CD4-positive, alpha-beta T cell treated with Interleukin-4 for 1 hour (primary cell): ENCODE results near the gene CCDC85A.

Experiments used
- DNase-seq, 2 donors: peaks; one replicate each; pipeline ENCODE4 v3.0.0-alpha.2; 2020 to 2022

CCDC85A gene

DNA sequence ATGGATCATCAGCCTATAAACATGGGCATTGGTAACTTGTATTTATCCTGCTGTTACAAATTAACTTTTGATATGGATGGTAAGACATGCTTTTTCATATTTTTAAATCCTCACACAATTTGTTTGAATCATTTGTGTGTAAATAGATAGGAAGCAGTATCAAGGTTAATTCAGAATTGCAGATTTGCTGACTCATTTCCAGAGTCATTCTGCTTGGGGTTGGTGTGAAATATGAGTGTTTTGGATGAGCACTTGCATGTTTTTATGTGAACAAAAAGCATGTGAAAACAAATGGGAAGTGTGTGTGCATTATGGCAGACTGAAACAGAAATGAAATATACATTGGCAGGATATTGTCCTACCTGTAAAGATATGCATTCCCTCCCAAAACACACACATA is 11.8 kb downstream of the CCDC85A start:
- DNase-seq = no peak

DNA sequence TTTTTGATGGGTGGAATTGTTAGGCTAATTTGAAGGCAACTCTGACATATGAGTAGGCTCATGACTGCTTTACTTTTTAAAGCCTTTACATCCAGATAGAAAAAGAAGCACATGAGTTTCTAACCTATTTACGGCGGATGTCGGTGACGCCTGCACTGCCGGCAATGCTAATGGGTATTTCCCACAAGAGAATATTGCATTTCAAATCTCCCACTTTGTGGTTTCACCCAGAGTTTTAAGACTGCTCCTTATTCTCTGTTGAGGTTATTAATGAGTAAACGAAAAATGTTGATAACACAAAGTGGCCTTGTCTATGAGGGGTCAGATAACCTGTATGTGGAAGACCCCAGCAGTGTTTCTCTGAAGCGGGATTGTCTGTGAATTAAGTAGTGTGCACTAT is 14.0 kb downstream of the CCDC85A start:
- DNase-seq = no peak

DNA sequence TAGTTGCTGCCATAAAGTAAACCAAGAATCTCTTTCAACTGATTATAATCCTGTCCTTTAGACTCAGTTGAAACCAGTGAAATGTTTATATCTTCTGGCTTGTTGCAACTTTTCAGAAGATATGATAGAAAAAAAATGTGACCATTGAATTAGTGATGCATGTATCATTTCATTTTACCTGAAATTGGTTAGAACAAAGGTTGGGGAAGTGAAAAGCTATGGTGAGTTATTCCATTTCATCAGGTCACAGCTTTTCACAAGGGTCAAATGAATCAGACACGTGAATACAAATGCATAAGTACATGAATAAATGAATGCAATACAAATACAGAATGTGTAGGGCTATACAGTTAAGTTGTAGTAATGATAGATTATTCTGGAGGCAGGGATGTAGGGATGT is 15.1 kb downstream of the CCDC85A start:
- DNase-seq = no peak

DNA sequence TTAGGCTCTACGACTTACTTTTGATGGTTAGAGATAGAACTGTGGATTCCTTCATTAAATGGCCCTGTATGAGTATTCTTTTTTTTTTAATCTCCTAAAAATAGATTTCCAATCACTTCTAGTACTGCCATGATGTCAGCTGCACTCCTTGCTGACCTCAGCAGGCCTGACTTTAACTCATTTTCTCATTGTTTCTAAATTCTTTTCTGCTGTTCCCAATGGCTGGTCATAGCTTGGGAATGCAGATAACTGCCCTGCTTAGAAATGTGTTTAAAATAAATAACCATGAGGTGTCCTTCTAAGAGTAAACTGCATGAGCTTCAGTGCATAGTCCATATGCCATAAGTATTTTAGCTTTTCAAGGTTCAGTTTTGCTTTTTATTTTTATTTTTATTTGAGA is 15.7 kb downstream of the CCDC85A start:
- DNase-seq = no peak

DNA sequence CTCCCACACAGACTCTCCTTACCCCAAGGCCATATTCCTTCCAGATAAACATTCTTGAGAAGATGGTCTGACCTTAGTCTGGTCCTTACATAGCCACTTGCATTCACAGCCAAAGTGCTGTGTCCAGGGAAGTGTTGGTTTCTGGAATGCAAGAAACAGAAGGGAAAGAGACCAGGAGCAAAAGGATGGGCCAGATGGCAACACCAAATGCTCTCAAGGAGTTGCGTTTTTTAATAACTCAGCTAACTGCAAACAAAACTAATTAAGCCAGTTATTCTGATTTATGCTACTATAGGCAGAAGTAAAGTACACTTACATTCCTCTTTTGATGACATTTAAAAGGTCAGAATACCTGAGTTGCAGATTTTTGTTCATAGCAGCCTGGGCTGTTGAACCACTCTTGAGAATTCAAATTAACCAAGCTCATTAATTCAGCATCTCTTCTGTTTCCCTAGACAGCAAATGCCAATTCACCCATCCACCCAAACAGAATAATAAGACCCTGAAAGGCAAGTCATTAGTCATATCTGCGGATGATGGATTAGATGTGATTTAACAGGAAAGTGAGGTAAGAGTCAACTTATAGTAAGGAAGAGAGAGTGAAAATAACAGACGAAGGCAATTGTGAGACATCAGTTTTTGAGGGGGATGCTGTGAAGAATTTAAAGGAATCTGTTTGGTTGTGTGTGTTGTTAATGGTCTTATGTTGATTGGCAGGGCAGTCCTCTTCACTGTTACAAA is 18.8 kb downstream of the CCDC85A start:
- no peak for DNase-seq

DNA sequence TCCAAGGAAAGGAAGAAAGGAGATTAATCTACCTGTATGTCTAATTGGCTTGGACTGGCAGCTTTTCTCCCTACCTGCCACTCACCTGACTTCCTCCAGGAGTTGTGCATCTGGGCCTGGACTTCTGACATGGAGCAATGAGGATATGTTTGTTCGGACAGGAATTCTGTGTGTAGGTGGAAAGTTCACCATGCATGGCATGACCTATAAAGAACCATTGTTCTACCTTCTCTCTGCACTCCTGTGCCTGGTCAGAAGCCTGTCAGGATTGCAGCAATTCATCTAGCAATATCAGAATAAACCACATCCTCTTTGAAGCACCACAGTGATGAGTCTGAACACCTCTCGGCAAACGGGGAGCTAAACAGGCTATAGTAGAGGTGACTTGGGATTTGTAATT is 20.8 kb downstream of the CCDC85A start:
- no peak for DNase-seq

DNA sequence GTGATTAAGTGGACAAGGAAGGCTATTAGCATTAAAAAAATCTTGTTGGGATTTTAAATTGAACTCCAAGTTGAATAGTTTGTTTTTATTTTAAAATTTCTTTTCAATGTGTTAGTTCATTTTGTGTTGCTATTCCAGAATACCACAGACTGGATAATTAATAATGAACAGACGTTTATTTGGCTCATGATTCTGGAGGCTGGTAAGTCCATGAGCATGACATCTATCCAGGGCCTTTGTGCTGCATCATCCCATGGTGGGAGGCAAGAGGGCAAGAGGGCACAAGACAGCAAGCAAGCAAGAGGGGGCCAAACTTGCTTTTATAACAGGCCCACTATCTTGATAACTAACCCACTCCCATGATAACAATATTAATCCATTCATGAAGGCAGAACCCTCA is 22.5 kb downstream of the CCDC85A start:
- DNase-seq = no peak

DNA sequence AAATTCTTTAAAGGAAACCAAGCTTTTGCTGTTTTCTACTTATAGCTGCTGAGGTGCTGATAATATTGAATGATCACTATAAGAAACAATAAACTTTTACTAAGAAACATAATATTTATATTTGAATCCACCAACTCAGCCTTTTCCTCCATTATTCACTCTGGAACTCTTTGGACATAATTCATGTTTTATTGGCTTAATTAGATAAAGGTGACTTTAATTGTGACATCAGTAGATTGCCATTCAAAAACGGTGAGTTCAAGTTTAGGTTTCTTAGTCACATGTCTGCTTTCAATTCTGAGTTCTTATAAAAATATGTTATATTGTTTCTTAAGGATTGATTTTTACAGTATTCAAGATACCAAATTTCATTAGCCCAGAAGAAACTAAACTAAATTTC is 24.0 kb downstream of the CCDC85A start:
- no peak for DNase-seq

DNA sequence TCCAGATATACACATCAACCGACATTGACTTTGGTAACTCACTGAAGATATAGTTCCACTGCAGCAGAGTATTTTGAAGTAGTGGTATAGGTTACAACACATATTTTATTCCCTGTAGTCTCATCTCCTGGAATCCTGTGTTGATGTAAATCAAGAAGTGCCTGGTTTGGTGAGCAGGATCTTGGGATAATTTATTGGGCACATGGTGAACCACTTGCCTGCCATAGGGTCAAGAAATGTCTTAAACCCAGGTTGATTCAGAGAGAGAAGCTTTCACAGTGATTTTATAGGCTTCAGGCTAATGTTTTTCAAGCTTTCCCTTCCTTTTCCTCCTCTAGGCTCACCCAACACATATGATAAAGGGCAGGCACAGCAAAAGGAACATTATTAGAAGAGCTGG is 24.6 kb downstream of the CCDC85A start:
- DNase-seq = no peak

DNA sequence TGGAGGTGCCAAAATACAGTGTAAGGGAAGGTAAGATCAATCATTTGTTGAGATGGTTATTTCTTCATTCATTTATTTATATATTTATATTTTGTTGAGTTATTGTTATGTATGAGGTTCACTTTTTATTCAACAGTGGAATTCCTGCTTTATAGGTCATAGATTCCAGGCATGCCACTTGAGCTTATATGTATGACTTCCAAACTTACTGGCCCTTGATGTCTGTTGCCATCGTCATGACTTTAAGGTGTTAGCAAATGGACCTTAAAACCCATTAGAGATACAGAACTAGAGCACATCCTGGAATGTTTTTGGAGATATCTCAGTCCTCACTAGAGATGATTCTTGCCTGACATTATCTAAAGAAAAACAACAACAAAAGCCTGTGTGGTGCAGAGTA is 25.9 kb downstream of the CCDC85A start:
- DNase-seq = no peak

DNA sequence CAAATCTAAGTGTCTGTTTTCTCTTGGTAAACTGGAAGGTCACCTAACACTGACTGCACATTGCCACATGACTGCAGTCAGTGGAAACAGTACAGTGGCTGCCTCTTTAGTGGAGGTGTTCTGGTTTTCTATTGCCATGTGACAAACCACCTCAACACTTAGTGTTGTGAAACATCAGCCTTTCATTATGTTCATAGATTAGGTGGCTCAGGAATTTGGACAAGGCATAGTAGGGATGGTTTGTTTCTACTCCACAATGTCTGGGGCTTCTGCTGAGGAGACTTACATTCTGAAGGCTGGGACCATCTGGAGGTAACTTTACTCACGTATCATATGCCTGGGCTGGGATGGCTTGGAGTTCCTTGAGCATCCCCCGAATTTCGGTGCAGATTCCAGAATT is 26.5 kb downstream of the CCDC85A start:
- DNase-seq = no peak

DNA sequence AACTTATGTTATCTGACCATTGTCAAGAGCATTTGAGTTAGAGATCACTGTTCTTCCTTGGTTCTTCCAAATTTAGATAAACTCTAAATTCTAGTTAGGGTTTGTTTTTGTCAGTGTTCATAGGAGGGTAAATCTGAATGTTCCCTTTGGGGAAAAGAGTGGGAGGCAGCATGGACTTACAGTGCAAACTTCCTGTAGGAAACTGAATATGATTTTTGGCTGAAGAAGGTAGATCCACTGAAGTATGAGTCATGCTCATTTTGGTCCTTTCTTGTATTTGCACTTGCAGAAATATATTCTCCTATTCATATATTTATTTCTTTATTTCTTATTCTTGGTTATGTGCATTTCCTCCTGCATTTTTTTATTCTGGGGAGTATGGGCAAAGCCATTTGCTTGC is 27.3 kb downstream of the CCDC85A start:
- DNase-seq = no peak

DNA sequence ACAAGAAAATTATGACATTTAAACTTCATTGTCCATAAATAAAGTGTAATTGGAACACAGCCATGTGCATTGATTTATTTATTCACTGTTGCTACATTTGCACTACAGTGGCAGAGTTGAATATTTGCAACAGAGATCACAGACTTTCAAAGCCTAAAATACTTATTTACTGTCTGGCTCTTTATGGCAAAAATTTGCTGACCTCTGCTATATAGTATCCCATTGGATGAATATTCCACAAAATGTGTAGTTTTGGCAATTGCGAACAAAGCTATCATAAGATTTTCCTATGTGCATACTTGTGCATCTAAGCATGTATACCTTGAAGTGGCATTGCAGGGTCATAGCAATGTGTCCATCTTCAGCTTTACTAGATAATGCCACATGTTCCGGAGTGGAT is 32.1 kb downstream of the CCDC85A start:
- no peak for DNase-seq

DNA sequence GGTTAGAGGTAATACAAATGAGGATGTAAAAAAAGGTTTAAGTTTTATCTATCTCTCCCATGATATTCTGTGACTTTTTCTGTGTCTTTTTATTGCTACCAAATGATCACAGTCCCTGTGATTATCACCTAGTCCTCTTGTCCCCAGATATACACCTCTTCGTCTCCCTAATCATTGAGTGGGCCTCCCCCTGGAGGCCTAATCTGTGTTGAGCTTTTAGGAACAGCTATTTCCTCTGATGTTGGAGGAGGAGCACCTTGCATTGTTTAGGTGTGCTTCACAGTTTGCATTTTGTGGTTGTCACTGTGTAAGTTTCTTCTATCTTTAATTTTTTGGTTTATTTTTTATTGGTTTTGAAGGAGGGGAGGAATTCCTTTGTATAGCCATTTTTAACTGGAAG is 33.3 kb downstream of the CCDC85A start:
- no peak for DNase-seq

DNA sequence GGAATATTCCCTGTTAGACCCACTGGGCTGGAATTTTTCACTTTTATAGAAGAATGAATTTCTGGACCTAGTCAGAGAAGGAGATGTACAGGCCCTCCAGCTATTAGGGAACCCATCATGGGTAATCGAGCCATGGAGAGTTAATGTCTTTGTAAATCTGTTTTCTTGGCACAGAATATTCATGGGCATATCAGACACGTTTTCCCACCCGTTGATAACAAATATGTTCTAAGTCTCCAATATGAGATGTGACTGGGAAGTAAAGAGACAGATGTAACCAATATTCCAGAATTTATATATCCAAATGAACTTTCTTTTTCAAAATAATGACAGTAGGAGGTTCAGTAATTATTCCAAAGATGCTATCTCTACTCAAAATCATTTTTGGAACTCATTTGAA is 38.7 kb downstream of the CCDC85A start:
- DNase-seq = no peak

DNA sequence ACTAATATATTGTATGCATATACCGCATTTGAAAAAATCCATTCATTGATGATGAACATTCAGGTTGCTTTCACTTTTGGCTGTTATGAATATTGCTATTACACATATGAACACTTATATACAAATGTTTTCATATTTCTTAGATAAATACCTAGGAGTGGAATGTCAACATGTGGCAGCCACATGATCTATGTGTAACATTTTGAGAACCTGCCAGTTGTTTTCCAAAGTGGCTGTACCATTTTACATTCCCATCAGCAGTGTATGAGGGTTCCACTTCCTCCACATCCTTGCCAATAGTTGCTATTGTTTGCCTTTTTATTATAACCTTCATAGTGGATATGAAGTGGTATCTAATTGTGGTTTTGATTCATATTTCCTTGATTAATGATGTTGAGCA is 40.5 kb downstream of the CCDC85A start:
- DNase-seq = no peak

DNA sequence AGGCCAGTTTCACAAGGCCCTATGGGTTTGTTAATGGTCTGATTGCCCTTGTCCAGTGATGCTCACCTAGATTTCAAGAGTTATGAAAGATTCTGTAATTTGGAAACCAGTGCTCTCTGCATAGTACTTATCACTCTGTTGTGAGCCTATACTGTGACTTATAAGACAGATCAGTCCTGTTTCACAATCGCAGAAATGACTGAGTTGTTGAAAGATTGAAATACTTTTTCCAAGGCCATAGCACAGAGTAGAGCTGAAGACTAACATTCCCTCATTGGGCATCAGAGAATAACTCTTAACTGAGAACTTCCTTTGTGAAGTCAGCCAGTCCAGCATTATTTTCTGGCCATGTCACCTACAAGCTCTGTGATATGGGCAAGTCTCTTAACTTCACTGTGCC is 44.0 kb downstream of the CCDC85A start:
- DNase-seq = no peak

DNA sequence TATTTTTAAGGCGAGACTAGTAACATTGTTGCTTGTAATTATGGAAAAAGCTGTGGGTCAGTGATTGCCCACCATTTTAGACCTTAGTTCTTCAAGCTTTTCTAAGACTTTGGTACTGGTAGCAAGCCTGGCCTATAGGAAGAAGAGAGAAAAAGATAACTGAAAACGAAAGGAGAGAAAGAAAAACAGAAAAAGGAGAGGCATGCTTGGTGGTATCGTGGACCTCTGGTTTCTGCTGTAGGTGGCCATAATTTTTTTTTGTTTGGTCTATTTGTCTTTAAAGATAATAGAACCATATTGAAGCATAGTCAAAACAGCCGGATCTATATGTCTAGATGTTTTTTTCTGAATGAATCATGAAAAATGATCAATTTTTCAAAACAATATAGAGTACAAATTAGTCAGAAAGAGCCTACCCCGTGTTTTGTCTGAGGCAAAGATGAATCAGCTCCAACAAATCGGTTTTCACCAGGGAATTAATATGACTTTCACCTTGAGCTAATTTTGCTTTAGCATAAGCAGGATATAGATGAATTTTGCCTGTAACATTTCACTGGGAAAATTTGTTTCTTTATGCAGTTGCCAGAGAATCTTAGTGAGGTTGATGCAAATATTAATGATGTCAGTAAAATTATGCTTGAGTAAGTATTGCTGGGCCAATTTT is 45.7 kb downstream of the CCDC85A start:
- no peak for DNase-seq

DNA sequence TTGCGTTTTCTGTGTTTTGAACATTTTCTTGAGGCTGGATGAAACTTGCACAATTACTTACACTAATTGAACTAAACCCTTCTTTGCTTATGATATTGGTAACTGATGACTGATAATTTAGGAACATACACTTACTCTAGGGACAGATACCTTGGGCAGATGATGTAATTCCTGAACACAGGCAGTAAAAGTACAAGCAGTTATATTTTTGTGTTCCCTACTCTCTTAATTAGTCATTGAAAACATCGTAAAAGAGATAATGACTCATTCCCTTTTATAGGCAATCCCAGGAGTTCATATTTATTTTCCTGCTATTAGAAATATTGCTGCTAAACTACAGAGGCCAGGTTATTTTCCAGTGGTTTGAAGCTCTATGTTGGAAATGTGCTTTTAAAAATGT is 46.4 kb downstream of the CCDC85A start:
- DNase-seq = no peak

DNA sequence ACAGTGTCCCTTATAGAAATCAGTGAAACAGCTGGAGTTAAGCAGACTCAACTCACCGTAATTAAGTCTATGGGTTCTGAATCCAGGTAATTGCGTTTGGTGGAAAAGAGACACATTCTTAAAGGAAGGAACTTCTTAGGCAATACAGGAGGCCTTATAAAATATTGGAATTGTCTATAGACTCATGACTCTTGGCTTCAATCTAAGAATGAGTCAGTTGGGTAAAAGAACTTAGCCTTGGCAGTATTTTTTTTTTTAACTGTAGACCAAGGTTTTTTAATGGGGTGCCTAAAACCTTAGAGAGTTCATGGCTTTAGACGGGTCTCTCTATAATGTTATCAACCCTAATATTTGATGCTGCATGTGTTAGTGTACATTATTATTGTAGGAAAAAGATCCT is 47.6 kb downstream of the CCDC85A start:
- DNase-seq = no peak

DNA sequence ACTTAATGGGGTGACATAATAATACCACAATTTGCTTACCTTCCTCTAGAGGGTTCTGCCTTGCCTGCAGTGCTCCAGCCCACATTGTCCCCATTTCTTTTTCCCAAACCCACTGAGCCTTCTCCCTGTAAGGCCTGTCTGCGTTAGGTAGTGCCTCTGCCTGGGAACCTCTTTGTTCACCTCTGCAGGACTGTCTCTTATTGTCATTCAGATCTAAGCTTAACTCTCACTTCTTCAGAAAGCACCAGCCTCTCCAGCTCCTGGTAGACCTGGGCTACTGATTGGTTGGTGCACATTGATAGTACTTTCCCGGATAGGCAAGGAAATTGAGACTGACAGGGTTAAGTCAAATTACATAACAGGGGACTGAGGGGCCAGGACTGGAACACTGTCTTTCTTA is 49.1 kb downstream of the CCDC85A start:
- no peak for DNase-seq

DNA sequence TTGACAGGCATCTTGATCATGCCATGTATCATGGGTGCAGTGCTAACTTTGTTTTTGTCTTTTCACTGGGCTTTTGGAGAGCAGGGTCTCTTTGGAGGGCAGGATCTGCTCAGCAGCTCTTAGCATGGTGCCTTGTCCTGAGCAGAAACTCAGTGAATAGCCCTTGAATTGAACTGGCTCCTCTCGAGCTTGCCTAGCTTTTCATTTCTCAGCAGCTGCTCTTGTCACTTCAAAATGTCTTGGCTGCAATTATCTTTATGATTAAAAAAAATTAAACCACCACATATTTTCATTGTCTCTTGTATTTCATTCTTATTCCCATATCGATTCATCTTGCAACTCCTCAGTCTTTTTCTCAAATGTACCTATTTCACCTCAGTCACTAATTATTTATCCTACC is 50.5 kb downstream of the CCDC85A start:
- DNase-seq = no peak

DNA sequence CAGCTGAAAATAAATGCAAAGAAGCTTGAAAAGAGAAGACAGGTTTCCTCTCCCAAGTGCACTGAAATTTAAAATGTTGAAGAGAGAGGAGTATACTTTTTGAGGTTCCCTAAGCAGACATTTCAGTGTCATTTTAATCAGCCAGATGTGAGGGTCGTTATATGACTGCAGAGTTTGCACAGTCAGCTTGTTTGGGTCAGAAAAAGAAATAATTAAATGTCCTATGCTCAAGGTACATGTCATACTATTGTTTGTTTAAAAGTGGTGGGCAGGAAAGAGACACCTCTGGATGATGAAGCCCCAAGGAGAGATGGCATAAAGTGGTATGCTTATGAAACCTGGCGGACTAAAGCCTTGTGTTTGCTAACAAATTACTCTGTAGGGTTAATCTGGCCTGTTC is 55.2 kb downstream of the CCDC85A start:
- DNase-seq = no peak

DNA sequence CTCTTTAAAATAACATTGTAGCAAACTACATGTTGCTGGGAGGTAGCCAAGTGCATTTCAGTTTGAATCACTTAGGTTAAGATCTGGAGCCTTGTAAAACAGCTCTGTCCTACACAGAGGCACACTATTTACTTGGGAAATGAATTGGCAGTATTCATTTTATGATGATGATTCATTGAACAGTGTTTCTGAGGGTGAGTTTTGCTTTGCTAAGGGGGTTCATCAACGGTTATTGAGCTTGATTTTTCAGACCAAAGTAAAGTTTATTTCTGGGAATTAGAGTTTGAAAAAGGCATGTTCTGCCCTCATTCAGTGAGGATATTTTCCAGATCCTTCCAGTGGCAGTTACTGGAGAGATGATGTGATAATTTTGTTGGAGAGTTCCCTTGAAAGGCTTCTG is 55.6 kb downstream of the CCDC85A start:
- no peak for DNase-seq

DNA sequence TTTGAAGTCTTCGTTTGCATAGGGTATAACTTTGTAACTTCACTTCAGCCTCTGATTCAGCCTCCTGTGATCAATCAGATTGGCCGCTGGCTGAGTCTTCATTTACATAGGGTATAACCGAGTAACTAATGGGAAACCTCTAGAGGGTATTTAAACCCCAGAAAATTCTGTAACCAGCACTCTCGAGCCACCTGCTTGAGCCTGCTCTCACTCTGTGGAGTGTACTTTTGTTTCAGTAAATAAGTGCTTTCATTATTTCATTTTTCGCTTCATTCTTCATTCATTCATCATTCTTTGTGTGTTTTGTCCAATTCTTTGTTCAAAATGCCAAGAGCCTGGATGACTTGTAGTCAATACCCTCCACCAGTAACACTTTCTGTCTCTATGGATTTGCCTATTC is 56.4 kb downstream of the CCDC85A start:
- DNase-seq = no peak
